ENCODE measurements around the gene CERS6. TPM values are rescaled to one million over a fixed set of nuclear protein-coding genes. Genes with fewer than 3 reads are reported as not detected.

CERS6 gene
- total RNA-seq, 1 experiment from 2014 or later, result not detected

GRCh38 chr2:168673265-168674189 lies 217.5 kb downstream of the CERS6 start:
- Histone ChIP-seq H3K4me3 (ENCODE audit: low read length) (no peak overlapping the region), H3K9me2 (replicated peaks; ENCODE audit: insufficient read depth, low read length) (no peaks in the 10 kb centered on the region), H3K4me2 (ENCODE audit: low read depth, low read length, poor library complexity, severe bottlenecking) (no peak overlapping the region), H3K36me3 (ENCODE audit: insufficient read depth, low read length) (no peaks in the 10 kb centered on the region), H4K20me1 (ENCODE audit: insufficient read depth, low read depth, low read length) (no peaks in the 10 kb centered on the region), H3K27me3 (ENCODE audit: low read length) (no peaks in the 10 kb centered on the region), H3K9ac (ENCODE audit: low read length) (no peak overlapping the region), H3K79me2 (ENCODE audit: low read length) (no peaks in the 10 kb centered on the region), H3K27ac (ENCODE audit: low read length) (no peak overlapping the region), H3K9me3 (ENCODE audit: low read length) (no peaks in the 10 kb centered on the region), H3K4me1 (ENCODE audit: low read length) (no peaks in the 10 kb centered on the region), H2AFZ (ENCODE audit: low read length) (no peak overlapping the region)
- no peak for DNase-seq

- H4K20me1 ChIP-seq (ENCODE audit: insufficient read depth, low read depth, low read length), result no peaks in the 10 kb centered on the region
- no peaks in the 10 kb centered on the region for H3K4me1 ChIP-seq (ENCODE audit: low read length)
- H3K4me2 ChIP-seq (ENCODE audit: low read depth, low read length, poor library complexity, severe bottlenecking), result no peak overlapping the region
- H3K27ac ChIP-seq (ENCODE audit: low read length), result no peak overlapping the region
- no peaks in the 10 kb centered on the region for H3K27me3 ChIP-seq (ENCODE audit: low read length)
- no peaks in the 10 kb centered on the region for H3K79me2 ChIP-seq (ENCODE audit: low read length)
- no peaks in the 10 kb centered on the region for H3K36me3 ChIP-seq (ENCODE audit: insufficient read depth, low read length)
- H3K9me2 ChIP-seq (replicated peaks; ENCODE audit: insufficient read depth, low read length), result no peaks in the 10 kb centered on the region
- H3K4me3 ChIP-seq (ENCODE audit: low read length), result no peak overlapping the region
- no peak overlapping the region for H3K9ac ChIP-seq (ENCODE audit: low read length)
- H2AFZ ChIP-seq (ENCODE audit: low read length), result no peak overlapping the region
- DNase-seq, result no peak
- no peaks in the 10 kb centered on the region for H3K9me3 ChIP-seq (ENCODE audit: low read length)
Observed at GRCh38 chr2:168678153-168678853, 222.2 kb downstream of the CERS6 start.

GRCh38 chr2:168679081-168679480 lies 223.0 kb downstream of the CERS6 start:
- H3K4me1 ChIP-seq (ENCODE audit: low read length), result no peaks in the 10 kb centered on the region
- no peaks in the 10 kb centered on the region for H3K36me3 ChIP-seq (ENCODE audit: insufficient read depth, low read length)
- H3K9ac ChIP-seq (ENCODE audit: low read length), result no peak overlapping the region
- no peak overlapping the region for H2AFZ ChIP-seq (ENCODE audit: low read length)
- no peaks in the 10 kb centered on the region for H3K79me2 ChIP-seq (ENCODE audit: low read length)
- no peaks in the 10 kb centered on the region for H3K9me2 ChIP-seq (replicated peaks; ENCODE audit: insufficient read depth, low read length)
- no peak overlapping the region for H3K4me2 ChIP-seq (ENCODE audit: low read depth, low read length, poor library complexity, severe bottlenecking)
- no peaks in the 10 kb centered on the region for H4K20me1 ChIP-seq (ENCODE audit: insufficient read depth, low read depth, low read length)
- no peak overlapping the region for H3K4me3 ChIP-seq (ENCODE audit: low read length)
- no peak for DNase-seq
- no peaks in the 10 kb centered on the region for H3K27me3 ChIP-seq (ENCODE audit: low read length)
- no peak overlapping the region for H3K27ac ChIP-seq (ENCODE audit: low read length)
- no peaks in the 10 kb centered on the region for H3K9me3 ChIP-seq (ENCODE audit: low read length)

GRCh38 chr2:168679741-168680310 lies 223.8 kb downstream of the CERS6 start:
- no peaks in the 10 kb centered on the region for H3K27me3 ChIP-seq (ENCODE audit: low read length)

DNA sequence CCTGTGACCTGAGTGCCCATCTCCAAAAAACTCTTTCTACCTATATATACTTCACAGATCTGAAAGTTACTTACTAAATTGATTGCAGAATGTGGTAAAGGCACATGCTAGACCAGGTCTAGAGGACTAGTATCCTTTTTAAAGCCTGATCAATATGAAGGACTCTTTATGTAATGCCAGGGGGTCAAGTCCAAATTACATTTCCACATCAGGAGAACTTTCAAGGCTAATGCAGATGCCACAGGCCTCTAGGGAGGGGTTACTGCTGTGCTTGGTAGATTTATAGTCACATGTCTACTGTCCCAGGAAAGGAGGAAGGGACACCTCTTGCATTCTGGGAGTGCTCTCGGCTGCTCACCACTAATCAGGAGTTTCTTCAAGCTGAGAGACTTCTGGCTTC lies 227.9 kb downstream of the CERS6 start:
- H3K9me3 ChIP-seq (ENCODE audit: low read length), result no peaks in the 10 kb centered on the region
- no peaks in the 10 kb centered on the region for H3K27me3 ChIP-seq (ENCODE audit: low read length)
- H4K20me1 ChIP-seq (ENCODE audit: insufficient read depth, low read depth, low read length), result no peaks in the 10 kb centered on the region
- no peak overlapping the region for H2AFZ ChIP-seq (ENCODE audit: low read length)
- no peaks in the 10 kb centered on the region for H3K36me3 ChIP-seq (ENCODE audit: insufficient read depth, low read length)
- no peaks in the 10 kb centered on the region for H3K4me1 ChIP-seq (ENCODE audit: low read length)
- no peak overlapping the region for H3K9ac ChIP-seq (ENCODE audit: low read length)
- H3K27ac ChIP-seq (ENCODE audit: low read length), result no peak overlapping the region
- no peak overlapping the region for H3K4me3 ChIP-seq (ENCODE audit: low read length)
- H3K4me2 ChIP-seq (ENCODE audit: low read depth, low read length, poor library complexity, severe bottlenecking), result no peak overlapping the region
- no peaks in the 10 kb centered on the region for H3K79me2 ChIP-seq (ENCODE audit: low read length)
- DNase-seq, result no peak
- no peaks in the 10 kb centered on the region for H3K9me2 ChIP-seq (replicated peaks; ENCODE audit: insufficient read depth, low read length)

More at GRCh38 chr2:168679741-168680310, 223.8 kb downstream of the CERS6 start:
- Histone ChIP-seq H3K79me2 (ENCODE audit: low read length) (no peaks in the 10 kb centered on the region), H3K9me3 (ENCODE audit: low read length) (no peaks in the 10 kb centered on the region), H2AFZ (ENCODE audit: low read length) (no peak overlapping the region), H3K36me3 (ENCODE audit: insufficient read depth, low read length) (no peaks in the 10 kb centered on the region), H3K27ac (ENCODE audit: low read length) (no peak overlapping the region), H3K4me3 (ENCODE audit: low read length) (no peak overlapping the region), H3K9ac (ENCODE audit: low read length) (no peak overlapping the region), H3K9me2 (replicated peaks; ENCODE audit: insufficient read depth, low read length) (no peaks in the 10 kb centered on the region), H3K4me2 (ENCODE audit: low read depth, low read length, poor library complexity, severe bottlenecking) (no peak overlapping the region), H4K20me1 (ENCODE audit: insufficient read depth, low read depth, low read length) (no peaks in the 10 kb centered on the region), H3K4me1 (ENCODE audit: low read length) (no peaks in the 10 kb centered on the region)
- DNase-seq, result no peak

- H3K27me3 ChIP-seq (ENCODE audit: low read length), result no peaks in the 10 kb centered on the region
- no peaks in the 10 kb centered on the region for H4K20me1 ChIP-seq (ENCODE audit: insufficient read depth, low read depth, low read length)
- no peaks in the 10 kb centered on the region for H3K9me3 ChIP-seq (ENCODE audit: low read length)
- no peak for DNase-seq
- H2AFZ ChIP-seq (ENCODE audit: low read length), result no peak overlapping the region
- H3K27ac ChIP-seq (ENCODE audit: low read length), result no peak overlapping the region
- no peaks in the 10 kb centered on the region for H3K4me1 ChIP-seq (ENCODE audit: low read length)
- H3K4me2 ChIP-seq (ENCODE audit: low read depth, low read length, poor library complexity, severe bottlenecking), result no peak overlapping the region
- no peaks in the 10 kb centered on the region for H3K9me2 ChIP-seq (replicated peaks; ENCODE audit: insufficient read depth, low read length)
- H3K9ac ChIP-seq (ENCODE audit: low read length), result no peak overlapping the region
- no peaks in the 10 kb centered on the region for H3K36me3 ChIP-seq (ENCODE audit: insufficient read depth, low read length)
- H3K4me3 ChIP-seq (ENCODE audit: low read length), result no peak overlapping the region
- H3K79me2 ChIP-seq (ENCODE audit: low read length), result no peaks in the 10 kb centered on the region
Observed at GRCh38 chr2:168684921-168685599, 229.0 kb downstream of the CERS6 start.

DNA sequence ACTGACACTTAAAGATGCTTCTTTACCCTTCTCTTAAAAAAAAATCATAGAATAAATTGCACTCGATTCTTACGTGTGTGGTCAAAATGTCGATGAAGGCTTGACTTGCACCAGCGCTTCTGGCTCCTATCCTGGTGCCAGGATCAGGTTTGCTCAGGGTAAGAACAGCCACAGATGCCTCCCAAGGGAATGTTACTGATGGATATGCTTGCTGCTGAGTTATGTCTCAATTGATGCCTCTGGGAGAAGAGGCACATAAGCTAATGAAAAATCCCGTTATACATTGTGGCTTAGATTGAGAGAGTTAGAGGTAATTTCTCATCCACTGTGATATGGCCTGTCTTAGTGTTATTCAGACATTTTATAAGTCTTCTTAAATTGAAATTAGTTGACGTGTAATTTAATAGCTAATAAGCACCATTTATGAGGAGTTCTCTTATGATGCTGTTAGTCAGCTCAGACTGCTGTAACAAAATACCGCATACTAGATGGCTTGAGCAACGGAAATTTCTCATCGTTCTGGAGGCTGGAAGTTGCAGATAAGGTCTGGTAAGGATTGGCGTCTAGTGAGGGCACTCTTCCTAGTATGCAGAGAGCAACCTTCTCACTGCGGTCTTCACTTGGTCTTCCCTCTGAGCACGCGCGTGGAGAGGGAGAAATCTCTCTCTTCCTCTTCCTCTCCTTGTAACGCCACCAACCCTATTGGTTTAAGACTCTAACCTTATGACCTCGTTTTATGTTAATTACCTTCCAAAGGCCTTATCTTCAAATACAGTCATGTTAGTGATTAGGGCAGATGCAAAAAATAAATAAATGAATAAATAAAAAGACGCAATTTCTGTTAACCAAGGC lies 229.8 kb downstream of the CERS6 start:
- Histone ChIP-seq H3K4me3 (ENCODE audit: low read length) (no peak overlapping the region), H3K4me2 (ENCODE audit: low read depth, low read length, poor library complexity, severe bottlenecking) (no peak overlapping the region), H3K36me3 (ENCODE audit: insufficient read depth, low read length) (no peaks in the 10 kb centered on the region), H3K9me3 (ENCODE audit: low read length) (no peaks in the 10 kb centered on the region), H3K4me1 (ENCODE audit: low read length) (no peaks in the 10 kb centered on the region), H2AFZ (ENCODE audit: low read length) (no peak overlapping the region), H3K9me2 (replicated peaks; ENCODE audit: insufficient read depth, low read length) (no peaks in the 10 kb centered on the region), H4K20me1 (ENCODE audit: insufficient read depth, low read depth, low read length) (no peaks in the 10 kb centered on the region), H3K9ac (ENCODE audit: low read length) (no peak overlapping the region), H3K27me3 (ENCODE audit: low read length) (no peaks in the 10 kb centered on the region), H3K79me2 (ENCODE audit: low read length) (no peaks in the 10 kb centered on the region), H3K27ac (ENCODE audit: low read length) (no peak overlapping the region)
- no peak for DNase-seq

Data from Karpas-422 (cell line).